Caco-2 (cell line): ENCODE measurements around the gene VAMP2. TPM values are rescaled to one million over a fixed set of nuclear protein-coding genes. Genes with fewer than 3 reads are reported as not detected.

Source experiments
- BruUV-seq: library from RNA; stranded (reverse); fragments of 400-500 nt; replicated peaks from 2 replicates; lab custom pipeline; 2021; lab: Mats Ljungman, UMichigan
- CTCF ChIA-PET: fragments of 300-600 bp; sonication (Branson Sonifier 250); formaldehyde crosslinking; loops from one replicate; lab custom pipeline; 2022; ENCODE audit warnings: antibody characterized with exemption; lab: Charles Lee
- POLR2A ChIA-PET: fragments of 300-600 bp; sonication (Branson Sonifier 250); formaldehyde crosslinking; loops from one replicate; lab custom pipeline; 2022; ENCODE audit warnings: antibody characterized with exemption; lab: Charles Lee
- DNase-seq, 2 experiments: peaks; one replicate each; pipeline versions ENCODE4 v3.0.0 to v3.0.0-alpha.2; 2020 to 2022
- H3K27me3 ChIP-seq: replicated peaks from 2 replicates; pipeline ENCODE4 v1.6.0; 2011; ENCODE audit warnings: low read length; ENCODE audit not compliant: control insufficient read depth, insufficient read depth
- H3K36me3 ChIP-seq: 2 replicates; pipeline ENCODE4 v1.5.1; 2011; ENCODE audit warnings: low read length; ENCODE audit not compliant: control insufficient read depth, insufficient read depth
- H3K4me1 ChIP-seq: fragments of 250-450 bp; sonication (Bioruptor Pico); 2 replicates; pipeline ENCODE4 v1.5.1; 2020; ENCODE audit warnings: mild to moderate bottlenecking
- H3K4me3 ChIP-seq: 2 replicates; pipeline ENCODE4 v1.5.1; 2011; ENCODE audit warnings: low read depth, mild to moderate bottlenecking, control low read depth, low read length
- H3K9me3 ChIP-seq: fragments of 250-450 bp; sonication (Bioruptor Pico); 2 replicates; pipeline ENCODE4 v1.5.1; 2020; ENCODE audit warnings: mild to moderate bottlenecking, moderate library complexity
- H3K27ac Mint-ChIP-seq: one replicate; pipeline ENCODE4 v1.8.0; 2022; ENCODE audit warnings: mixed read lengths; ENCODE audit not compliant: unreplicated experiment
- H3K27me3 Mint-ChIP-seq: one replicate; pipeline ENCODE4 v1.8.0; 2022; ENCODE audit warnings: mixed read lengths; ENCODE audit not compliant: insufficient read depth, unreplicated experiment
- H3K36me3 Mint-ChIP-seq: one replicate; pipeline ENCODE4 v1.8.0; 2022; ENCODE audit warnings: mild to moderate bottlenecking, mixed read lengths; ENCODE audit not compliant: insufficient read depth, unreplicated experiment
- H3K4me1 Mint-ChIP-seq: one replicate; pipeline ENCODE4 v1.8.0; 2022; ENCODE audit warnings: low read depth, mixed read lengths; ENCODE audit not compliant: unreplicated experiment
- H3K4me3 Mint-ChIP-seq: one replicate; pipeline ENCODE4 v1.8.0; 2022; ENCODE audit warnings: mild to moderate bottlenecking, moderate library complexity, mixed read lengths; ENCODE audit not compliant: unreplicated experiment
- H3K9me3 Mint-ChIP-seq: one replicate; pipeline ENCODE4 v1.8.0; 2022; ENCODE audit warnings: mixed read lengths; ENCODE audit not compliant: unreplicated experiment
- intact Hi-C: fragments of 100-400 bp; cut with micrococcal nuclease; formaldehyde crosslinking; loops from one replicate; pipeline ENCODE4 v1.10.0; 2022; ENCODE audit not compliant: unreplicated experiment
- total RNA-seq: library from RNA; stranded (reverse); gene quantifications from 2 replicates; pipeline ENCODE4 v1.2.3, GENCODE V29; 2022
- TF ChIP-seq, protein P1 (sequence below), 2 experiments: fragments of 200-600 bp in 1 of 2; IDR thresholded peaks; 1 replicate in 1 of 2; 2 replicates in 1 of 2; pipeline versions ENCODE4 v1.5.1 to v1.8.0; 2011 to 2022; ENCODE audit warnings: antibody characterized with exemption in 1 of 2, control low read depth in 1 of 2, inconsistent platforms in 1 of 2, low read depth in 1 of 2, low read length in 1 of 2, mild to moderate bottlenecking in 1 of 2, moderate library complexity in 1 of 2; ENCODE audit not compliant: insufficient read depth in 1 of 2, severe bottlenecking in 1 of 2, unreplicated experiment in 1 of 2

The VAMP2 gene
- total RNA-seq, 1 experiment from 2014 or later = 10.5 TPM

DNA sequence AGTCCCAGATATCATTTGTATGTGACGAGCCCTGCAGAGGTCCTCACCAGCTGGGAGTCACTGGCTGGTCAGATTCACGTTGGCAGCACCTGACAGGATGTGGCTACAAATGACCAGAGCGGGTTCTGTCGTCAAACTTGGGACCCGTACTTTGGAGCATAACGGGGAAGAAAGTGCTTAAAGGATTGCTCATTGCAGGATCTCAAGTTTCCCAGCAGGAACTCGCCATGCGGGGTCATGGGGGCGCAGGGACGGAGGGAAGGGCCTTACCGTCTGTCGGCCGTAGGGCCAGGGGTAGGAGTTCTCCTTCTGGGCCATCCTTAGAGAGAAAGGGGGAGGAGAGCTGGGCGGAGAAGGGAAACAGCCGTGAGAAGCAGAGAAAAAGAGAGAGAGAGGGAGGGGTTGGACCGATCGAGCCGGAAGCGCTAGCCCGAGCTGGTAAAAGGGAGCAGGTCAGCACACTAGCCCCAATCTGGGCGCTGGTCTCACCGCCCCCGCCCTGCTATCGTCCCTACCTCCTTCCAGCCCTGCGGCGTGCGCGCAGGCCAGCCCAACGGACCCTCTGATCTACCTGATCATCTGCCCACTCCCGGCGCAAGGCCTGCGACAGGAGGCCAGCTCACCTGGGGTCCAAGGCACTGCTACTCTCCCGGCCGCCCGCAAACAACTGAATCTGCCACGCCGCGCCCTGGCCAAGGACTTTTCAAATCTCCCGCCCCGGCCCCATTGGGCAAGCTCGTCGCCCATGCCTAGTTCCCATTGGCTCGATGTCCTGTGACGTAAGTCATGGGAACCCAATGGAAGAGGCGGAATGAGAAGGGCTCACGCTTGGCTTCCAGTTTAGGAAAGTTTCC lies 47.4 kb upstream of the VAMP2 start, which contains the start of gene AURKB:
Gene AURKB, minus strand, starts transcription at position 669 of the 854 bp plus-strand sequence. Its CDS starts 351 bp downstream, at position 318.
- no TSS peak for BruUV-seq
- H3K27ac Mint-ChIP-seq = peak within 1 kb of the TSS; percentile 99
- TF ChIP-seq, protein P1, sequence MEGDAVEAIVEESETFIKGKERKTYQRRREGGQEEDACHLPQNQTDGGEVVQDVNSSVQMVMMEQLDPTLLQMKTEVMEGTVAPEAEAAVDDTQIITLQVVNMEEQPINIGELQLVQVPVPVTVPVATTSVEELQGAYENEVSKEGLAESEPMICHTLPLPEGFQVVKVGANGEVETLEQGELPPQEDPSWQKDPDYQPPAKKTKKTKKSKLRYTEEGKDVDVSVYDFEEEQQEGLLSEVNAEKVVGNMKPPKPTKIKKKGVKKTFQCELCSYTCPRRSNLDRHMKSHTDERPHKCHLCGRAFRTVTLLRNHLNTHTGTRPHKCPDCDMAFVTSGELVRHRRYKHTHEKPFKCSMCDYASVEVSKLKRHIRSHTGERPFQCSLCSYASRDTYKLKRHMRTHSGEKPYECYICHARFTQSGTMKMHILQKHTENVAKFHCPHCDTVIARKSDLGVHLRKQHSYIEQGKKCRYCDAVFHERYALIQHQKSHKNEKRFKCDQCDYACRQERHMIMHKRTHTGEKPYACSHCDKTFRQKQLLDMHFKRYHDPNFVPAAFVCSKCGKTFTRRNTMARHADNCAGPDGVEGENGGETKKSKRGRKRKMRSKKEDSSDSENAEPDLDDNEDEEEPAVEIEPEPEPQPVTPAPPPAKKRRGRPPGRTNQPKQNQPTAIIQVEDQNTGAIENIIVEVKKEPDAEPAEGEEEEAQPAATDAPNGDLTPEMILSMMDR (IDR thresholded peaks at IDR 0.05; ENCODE audit: insufficient read depth in 1 of 2, low read depth in 1 of 2, low read length in 1 of 2, severe bottlenecking in 1 of 2, unreplicated experiment in 1 of 2) = no peak
- Histone ChIP-seq H3K36me3 (no peaks in the 10 kb centered on the region), H3K9me3 (no peaks in the 10 kb centered on the region), H3K27me3 (no peaks in the 10 kb centered on the region), H3K4me3 (peak within 1 kb of the TSS; percentile 84), H3K4me1 (peaks cover 4% of the 10 kb centered on the region; the same call in 1 of the 2 replicates)
- intact Hi-C loops = loop anchor here (1.0 kb wide), 2 partner anchors 13 to 23 kb away; no protein-coding TSS in a partner anchor
- POLR2A ChIA-PET = interaction anchor here (0.8 to 3.0 kb wide), 10 partner anchors 9 to 85 kb away, joined by 3 to 24 read pairs (median 7); partner anchors contain the start of genes BORCS6, CTC1 and SLC25A35
- CTCF ChIA-PET = interaction anchor here (0.6 to 1.4 kb wide), 4 partner anchors 9 to 20 kb away, joined by 3 to 4 read pairs (median 4); partner anchors contain the start of gene BORCS6
- peaks cover 46% of the 10 kb centered on the region for H3K36me3 Mint-ChIP-seq
- peaks cover 8% of the 10 kb centered on the region for H3K4me1 Mint-ChIP-seq
- peak within 1 kb of the TSS; percentile 100 for H3K4me3 Mint-ChIP-seq
- DNase-seq = peak; percentile 90 to 92
- no peaks in the 10 kb centered on the region for H3K9me3 Mint-ChIP-seq
- no peaks in the 10 kb centered on the region for H3K27me3 Mint-ChIP-seq

DNA sequence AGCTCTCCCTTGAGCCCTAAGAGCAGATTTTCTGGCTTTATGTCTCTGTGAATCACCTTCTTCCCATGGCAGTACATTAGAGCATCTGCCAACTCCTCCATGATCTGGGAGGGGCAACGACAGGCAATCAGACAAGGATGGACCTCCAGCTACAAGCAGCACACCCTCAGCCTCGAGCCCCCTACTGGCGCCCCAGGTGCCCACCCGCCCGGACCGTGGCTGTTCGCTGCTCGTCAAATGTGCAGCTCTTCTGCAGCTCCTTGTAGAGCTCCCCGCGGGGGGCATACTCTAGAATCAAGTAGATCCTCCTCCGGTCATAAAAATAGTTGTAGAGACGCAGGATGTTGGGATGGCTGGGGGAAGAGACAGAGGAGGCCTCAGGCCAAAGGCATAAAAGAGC lies 43.8 kb upstream of the VAMP2 start:
- intact Hi-C loops = no loop called here
- TF ChIP-seq, protein P1 (IDR thresholded peaks at IDR 0.05; ENCODE audit: insufficient read depth in 1 of 2, low read depth in 1 of 2, low read length in 1 of 2, severe bottlenecking in 1 of 2, unreplicated experiment in 1 of 2) = no peak
- Mint-ChIP-seq H3K4me3 (no peak overlapping the region), H3K36me3 (peaks cover 66% of the 10 kb centered on the region), H3K27me3 (no peaks in the 10 kb centered on the region), H3K27ac (no peak overlapping the region), H3K9me3 (no peaks in the 10 kb centered on the region), H3K4me1 (peaks cover 5% of the 10 kb centered on the region)
- Histone ChIP-seq H3K4me1 (peaks cover 4% of the 10 kb centered on the region; the same call in 1 of the 2 replicates), H3K36me3 (no peaks in the 10 kb centered on the region), H3K27me3 (no peaks in the 10 kb centered on the region), H3K9me3 (no peaks in the 10 kb centered on the region), H3K4me3 (no peak overlapping the region)
- CTCF ChIA-PET = no interaction called here
- DNase-seq = no peak
- POLR2A ChIA-PET = no interaction called here
- BruUV-seq = no TSS peak

DNA sequence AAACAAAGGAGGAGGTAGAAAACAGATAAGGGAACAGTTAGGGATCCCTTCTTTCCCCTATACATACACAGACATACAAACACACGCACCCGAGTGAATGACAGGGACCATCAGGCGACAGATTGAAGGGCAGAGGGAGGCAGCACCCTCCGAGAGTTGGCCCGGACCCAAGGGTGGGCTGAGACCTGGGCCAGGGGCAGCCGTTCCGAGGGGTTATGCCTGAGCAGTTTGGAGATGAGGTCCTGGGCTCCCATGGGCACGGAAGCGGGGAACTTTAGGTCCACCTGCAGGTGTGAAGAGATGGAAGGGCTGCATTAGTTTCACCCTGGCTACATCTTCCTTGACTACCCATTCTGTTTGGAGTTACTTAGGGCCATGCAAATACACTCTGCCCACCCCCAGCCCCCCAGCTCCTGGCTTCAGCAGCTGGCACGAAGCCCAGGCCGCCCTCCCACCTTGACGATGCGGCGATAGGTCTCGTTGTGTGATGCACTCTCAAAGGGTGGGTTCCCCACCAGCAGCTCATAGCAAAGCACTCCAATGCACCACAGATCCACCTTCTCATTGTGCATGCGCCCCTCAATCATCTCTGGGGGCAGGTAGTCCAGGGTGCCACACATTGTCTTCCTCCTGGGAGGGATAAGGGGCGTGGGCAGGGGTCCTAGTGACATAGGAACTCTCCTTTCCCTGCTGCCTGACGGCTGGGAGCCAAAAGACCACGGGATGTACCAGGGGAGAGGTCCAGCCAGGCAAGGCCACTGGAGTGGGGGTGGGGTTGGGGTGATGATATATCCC lies 42.2 kb upstream of the VAMP2 start:
- no peaks in the 10 kb centered on the region for H3K36me3 ChIP-seq
- no peaks in the 10 kb centered on the region for H3K27me3 ChIP-seq
- no peak for DNase-seq
- no peak overlapping the region for H3K4me3 ChIP-seq
- POLR2A ChIA-PET = no interaction called here
- peaks cover 58% of the 10 kb centered on the region for H3K36me3 Mint-ChIP-seq
- H3K27ac Mint-ChIP-seq = no peak overlapping the region
- CTCF ChIA-PET = no interaction called here
- H3K4me1 Mint-ChIP-seq = no peaks in the 10 kb centered on the region
- H3K4me1 ChIP-seq = peaks cover 4% of the 10 kb centered on the region; the same call in 1 of the 2 replicates
- intact Hi-C loops = no loop called here
- no peak overlapping the region for H3K4me3 Mint-ChIP-seq
- BruUV-seq = no TSS peak
- no peaks in the 10 kb centered on the region for H3K9me3 ChIP-seq
- TF ChIP-seq, protein P1 (IDR thresholded peaks at IDR 0.05; ENCODE audit: insufficient read depth in 1 of 2, low read depth in 1 of 2, low read length in 1 of 2, severe bottlenecking in 1 of 2, unreplicated experiment in 1 of 2) = no peak
- H3K27me3 Mint-ChIP-seq = no peaks in the 10 kb centered on the region
- H3K9me3 Mint-ChIP-seq = no peaks in the 10 kb centered on the region
